OCI-LY7 (cell line): ENCODE data around the gene NBEA. TPM values are rescaled to one million over a fixed set of nuclear protein-coding genes. Genes with fewer than 3 reads are reported as not detected.
"Not testable (repeated sequence)": the region's sequence is repeated elsewhere in the genome, so short reads cannot be mapped to it uniquely, and the experiment has no call there.

Source experiments
- BruUV-seq: library from RNA; stranded (reverse); fragments of 400-500 nt; replicated peaks from 2 replicates; lab custom pipeline; 2021; lab: Mats Ljungman, UMichigan
- CTCF ChIA-PET: fragments of 300-600 bp; sonication (Branson Sonifier 250); formaldehyde crosslinking; loops from one replicate; lab custom pipeline; 2022; ENCODE audit warnings: antibody characterized with exemption; ENCODE audit not compliant: unreplicated experiment; lab: Charles Lee
- POLR2A ChIA-PET: fragments of 300-600 bp; sonication (Branson Sonifier 250); formaldehyde crosslinking; loops from one replicate; lab custom pipeline; 2022; ENCODE audit warnings: antibody characterized with exemption; lab: Charles Lee
- DNase-seq: peaks from one replicate; pipeline ENCODE4 v3.0.0-alpha.2; 2015; ENCODE audit warnings: low spot score
- H2AFZ ChIP-seq: fragments of 200-600 bp; sonication (generic), shearing (Covaris generic); 2 replicates; pipeline ENCODE4 v1.6.1; 2014; ENCODE audit warnings: mild to moderate bottlenecking, antibody characterized with exemption, low read length, moderate library complexity
- H3K27ac ChIP-seq: fragments of 200-600 bp; sonication (generic); 2 replicates; pipeline ENCODE4 v1.5.1; 2014; ENCODE audit warnings: mixed run types, low read depth, mild to moderate bottlenecking, moderate library complexity, low read length, inconsistent platforms; ENCODE audit not compliant: poor library complexity, severe bottlenecking
- H3K36me3 ChIP-seq: fragments of 200-600 bp; sonication (generic); 2 replicates; pipeline ENCODE4 v1.6.1; 2014; ENCODE audit warnings: mild to moderate bottlenecking, antibody characterized with exemption, low read length, moderate library complexity, mixed read lengths; ENCODE audit not compliant: insufficient read depth
- H3K4me1 ChIP-seq: fragments of 200-600 bp; sonication (generic); 2 replicates; pipeline ENCODE4 v1.5.1; 2014; ENCODE audit warnings: mild to moderate bottlenecking, low read length; ENCODE audit not compliant: insufficient read depth, poor library complexity, severe bottlenecking
- H3K4me2 ChIP-seq: fragments of 200-600 bp; sonication (generic); 2 replicates; pipeline ENCODE4 v1.6.1; 2014; ENCODE audit warnings: mild to moderate bottlenecking, low read length
- H3K4me3 ChIP-seq: fragments of 200-600 bp; sonication (generic); 2 replicates; pipeline ENCODE4 v1.5.1; 2014; ENCODE audit warnings: mild to moderate bottlenecking, low read depth, low read length; ENCODE audit not compliant: poor library complexity, severe bottlenecking
- H3K79me2 ChIP-seq: fragments of 200-600 bp; sonication (generic); 2 replicates; pipeline ENCODE4 v1.6.1; 2016; ENCODE audit warnings: low read depth, mild to moderate bottlenecking, low read length, moderate library complexity, mixed read lengths; ENCODE audit not compliant: insufficient read depth
- H3K9me2 ChIP-seq: fragments of 200-600 bp; sonication (generic); 2 replicates; pipeline ENCODE4 v1.6.1; 2016; ENCODE audit warnings: mild to moderate bottlenecking, low read length, mixed read lengths; ENCODE audit not compliant: insufficient read depth
- H3K9me3 ChIP-seq: fragments of 200-600 bp; sonication (generic); 2 replicates; pipeline ENCODE4 v1.6.1; 2014; ENCODE audit warnings: mild to moderate bottlenecking, mixed run types, low read length, mixed read lengths
- H4K20me1 ChIP-seq: fragments of 200-600 bp; sonication (generic); 2 replicates; pipeline ENCODE4 v1.6.1; 2014; ENCODE audit warnings: mild to moderate bottlenecking, antibody characterized with exemption, low read length, moderate library complexity, mixed read lengths; ENCODE audit not compliant: insufficient read depth
- CTCF ChIP-seq: fragments of 200-600 bp; sonication (generic); conservative IDR thresholded peaks from 2 replicates; pipeline ENCODE4 v1.5.1; 2014; ENCODE audit warnings: mild to moderate bottlenecking, antibody characterized with exemption, low read length, moderate library complexity, mixed read lengths
- EZH2phosphoT487 ChIP-seq: fragments of 200-600 bp; sonication (generic); IDR thresholded peaks from 2 replicates; pipeline ENCODE4 v1.6.1; 2018; ENCODE audit warnings: low read depth, borderline replicate concordance, mild to moderate bottlenecking, mixed run types, antibody characterized with exemption, low read length, moderate library complexity, mixed read lengths
- intact Hi-C: fragments of 100-400 bp; cut with micrococcal nuclease; formaldehyde crosslinking; loops from one replicate; pipeline ENCODE4 v1.10.0; 2022; ENCODE audit not compliant: unreplicated experiment
- total RNA-seq, 2 experiments: library from RNA; depleted of rRNA in 1 of 2; stranded (reverse); fragments of >200 nt in 1 of 2; shearing (Covaris generic) in 1 of 2; gene quantifications; 2 replicates each; pipeline ENCODE4 v1.2.3, GENCODE V29; 2014 to 2022

NBEA gene
- total RNA-seq, 2 experiments from 2014 or later = 3.6 to 11.0 TPM

GRCh38 chr13:34969539-34969938, 27.5 kb downstream of the NBEA start:
- BruUV-seq, CTCF ChIA-PET: not testable (repeated sequence)
- POLR2A ChIA-PET = interaction anchor here (1.4 kb wide), 1 partner anchor 10 kb away, joined by 4 read pairs; no protein-coding TSS in a partner anchor

GRCh38 chr13:34970961-34971360, 28.9 kb downstream of the NBEA start:
- no TSS peak for BruUV-seq
- H3K27ac ChIP-seq = no peak overlapping the region
- no peaks in the 10 kb centered on the region for H3K9me3 ChIP-seq
- no peaks in the 10 kb centered on the region for H3K4me1 ChIP-seq
- TF ChIP-seq EZH2phosphoT487 (no peak), CTCF (no peak)
- H3K4me3 ChIP-seq = no peak overlapping the region
- intact Hi-C loops = no loop called here
- no peak overlapping the region for H3K4me2 ChIP-seq
- no peak for DNase-seq
- no peaks in the 10 kb centered on the region for H3K79me2 ChIP-seq
- CTCF ChIA-PET = no interaction called here
- H3K9me2 ChIP-seq = no peaks in the 10 kb centered on the region
- H3K36me3 ChIP-seq = no peaks in the 10 kb centered on the region
- POLR2A ChIA-PET = no interaction called here
- no peaks in the 10 kb centered on the region for H4K20me1 ChIP-seq
- H2AFZ ChIP-seq = no peak overlapping the region

More at GRCh38 chr13:34969539-34969938, 27.5 kb downstream of the NBEA start:
- H3K79me2 ChIP-seq, H4K20me1 ChIP-seq, H3K9me2 ChIP-seq, H3K4me1 ChIP-seq, intact Hi-C loops, DNase-seq, H3K9me3 ChIP-seq, H3K27ac ChIP-seq, H2AFZ ChIP-seq, H3K4me2 ChIP-seq, H3K36me3 ChIP-seq, H3K4me3 ChIP-seq: not testable (repeated sequence)

- H3K9me2 ChIP-seq = no peaks in the 10 kb centered on the region
- POLR2A ChIA-PET = interaction anchor here (0.7 to 1.2 kb wide), 3 partner anchors 10 to 1210 kb away, joined by 3 to 5 read pairs (median 4); no protein-coding TSS in a partner anchor
- H4K20me1 ChIP-seq = no peaks in the 10 kb centered on the region
- no peak overlapping the region for H3K27ac ChIP-seq
- H3K4me2 ChIP-seq = no peak overlapping the region
- no peak overlapping the region for H2AFZ ChIP-seq
- intact Hi-C loops = no loop called here
- no peaks in the 10 kb centered on the region for H3K9me3 ChIP-seq
- H3K4me1 ChIP-seq = no peaks in the 10 kb centered on the region
- no TSS peak for BruUV-seq
- TF ChIP-seq CTCF (no peak), EZH2phosphoT487 (no peak)
- H3K36me3 ChIP-seq = no peaks in the 10 kb centered on the region
- H3K79me2 ChIP-seq = no peaks in the 10 kb centered on the region
- H3K4me3 ChIP-seq = no peak overlapping the region
- no peak for DNase-seq
- CTCF ChIA-PET = no interaction called here
Observed at GRCh38 chr13:34971473-34971872, 29.4 kb downstream of the NBEA start.

GRCh38 chr13:34985199-34985598, 43.1 kb downstream of the NBEA start:
- H3K4me3 ChIP-seq, H3K27ac ChIP-seq, H3K9me3 ChIP-seq, DNase-seq, H3K4me1 ChIP-seq, POLR2A ChIA-PET, intact Hi-C loops, H2AFZ ChIP-seq, H4K20me1 ChIP-seq, H3K9me2 ChIP-seq, CTCF ChIA-PET, H3K36me3 ChIP-seq, H3K4me2 ChIP-seq, H3K79me2 ChIP-seq, BruUV-seq: not testable (repeated sequence)
